GM15510 (cell line): ENCODE data around the gene CEACAM19.

Experiments
- POLR2A ChIP-seq: IDR thresholded peaks from 3 replicates; pipeline ENCODE4 v1.6.1; 2011; ENCODE audit warnings: borderline replicate concordance; ENCODE audit not compliant: insufficient read length; ENCODE audit errors: extremely low read depth

The CEACAM19 gene

GRCh38 chr19:44701228-44701627, 29.9 kb downstream of the CEACAM19 start:
- no peak for TF ChIP-seq POLR2A

DNA sequence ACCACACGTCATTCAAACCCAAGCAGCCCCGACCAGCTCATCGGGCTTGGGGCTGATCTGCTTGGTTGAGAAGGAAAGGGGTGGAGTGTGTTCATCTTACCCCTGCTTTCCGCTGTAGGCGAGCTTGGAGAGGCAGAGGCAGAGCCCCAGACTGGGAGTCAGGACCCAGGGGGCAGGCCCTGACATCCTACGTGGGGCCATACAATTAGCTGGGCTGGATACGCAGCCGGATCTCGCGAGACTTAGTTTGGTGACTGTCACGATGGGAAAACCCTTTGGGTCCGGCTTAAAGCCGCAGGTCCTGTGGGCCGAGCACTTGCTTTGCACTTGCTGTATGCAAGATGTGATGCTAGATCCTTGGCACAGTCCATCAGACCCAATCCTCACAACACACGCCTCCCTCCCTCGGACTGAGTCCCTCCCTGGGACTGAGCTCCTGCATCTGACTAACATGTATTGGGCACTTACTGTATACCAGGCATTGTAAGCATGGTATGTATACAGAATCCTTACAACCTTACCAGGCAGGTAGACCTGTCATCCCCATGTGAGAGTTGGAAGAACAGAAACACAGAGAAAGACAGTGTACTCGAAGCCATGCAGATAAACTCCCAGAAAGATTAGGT, 31.4 kb downstream of the CEACAM19 start:
- no peak for TF ChIP-seq POLR2A

- no peak for TF ChIP-seq POLR2A
Observed at GRCh38 chr19:44703336-44704078, 32.2 kb downstream of the CEACAM19 start.

GRCh38 chr19:44704982-44705381, 33.7 kb downstream of the CEACAM19 start:
- no peak for TF ChIP-seq POLR2A

DNA sequence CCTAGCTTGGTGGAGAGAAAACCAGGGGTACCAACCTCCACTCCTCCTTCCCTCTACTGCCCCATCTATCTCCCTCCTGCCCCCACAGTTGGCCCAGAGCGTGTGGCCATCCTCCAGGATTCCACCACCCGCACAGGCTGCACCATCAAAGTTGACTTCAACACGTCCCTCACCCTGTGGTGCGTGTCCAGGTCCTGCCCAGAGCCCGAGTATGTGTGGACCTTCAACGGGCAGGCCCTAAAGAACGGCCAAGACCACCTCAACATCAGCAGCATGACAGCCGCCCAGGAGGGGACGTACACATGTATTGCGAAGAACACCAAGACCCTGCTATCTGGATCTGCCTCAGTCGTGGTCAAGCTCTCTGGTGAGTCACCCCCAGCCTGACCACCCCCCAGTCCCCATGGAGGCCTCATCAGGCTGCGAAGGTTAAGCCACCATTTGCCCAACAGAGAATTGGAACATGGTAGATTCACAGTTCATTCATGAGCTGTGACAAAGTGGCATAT, 34.3 kb downstream of the CEACAM19 start:
- TF ChIP-seq POLR2A = no peak

GRCh38 chr19:44706506-44707236, 35.4 kb downstream of the CEACAM19 start:
- no peak for TF ChIP-seq POLR2A

- no peak for TF ChIP-seq POLR2A
Observed at GRCh38 chr19:44707794-44708193, 36.5 kb downstream of the CEACAM19 start.

DNA sequence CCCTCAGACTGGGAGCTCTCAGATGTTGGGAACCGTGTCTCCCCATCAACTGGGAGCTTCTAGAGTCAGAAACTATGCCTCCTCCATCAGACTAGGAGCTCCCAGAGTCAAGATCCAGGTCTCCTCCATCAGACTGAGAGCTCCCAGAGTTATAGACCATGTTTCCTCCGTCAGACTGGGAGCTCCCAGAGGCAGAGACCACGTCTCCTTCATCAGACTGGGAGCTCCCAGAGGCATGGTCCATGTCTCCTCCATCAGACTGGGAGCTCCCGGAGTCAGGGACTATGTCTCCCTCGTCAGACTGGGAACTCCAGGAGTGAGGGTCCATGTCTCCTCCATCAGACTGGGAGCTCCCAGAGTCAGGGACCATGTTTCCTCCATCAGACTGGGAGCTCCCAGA, 37.7 kb downstream of the CEACAM19 start:
- TF ChIP-seq POLR2A = no peak

DNA sequence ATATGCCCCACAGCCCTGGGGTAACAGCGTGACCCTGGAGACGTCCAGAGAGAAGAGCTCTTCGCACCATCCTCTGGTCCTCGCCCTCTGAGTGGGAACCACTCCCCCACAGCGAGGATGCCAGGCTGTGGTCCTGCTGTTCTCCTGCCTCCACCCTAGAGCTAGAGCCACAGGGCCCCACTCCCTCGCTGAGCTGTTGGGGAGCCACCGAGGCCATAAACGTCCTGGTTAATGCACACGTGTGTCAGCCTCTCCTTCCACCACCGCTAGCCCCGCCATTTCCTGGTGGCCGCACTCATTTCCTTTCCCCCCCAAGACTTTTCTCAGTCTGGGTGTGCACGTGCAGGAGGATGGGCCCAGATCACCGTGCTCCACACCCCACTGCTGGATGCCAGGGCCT, 39.2 kb downstream of the CEACAM19 start:
- TF ChIP-seq POLR2A = no peak

- TF ChIP-seq POLR2A = no peak
Observed at GRCh38 chr19:44712864-44713515, 41.7 kb downstream of the CEACAM19 start.

DNA sequence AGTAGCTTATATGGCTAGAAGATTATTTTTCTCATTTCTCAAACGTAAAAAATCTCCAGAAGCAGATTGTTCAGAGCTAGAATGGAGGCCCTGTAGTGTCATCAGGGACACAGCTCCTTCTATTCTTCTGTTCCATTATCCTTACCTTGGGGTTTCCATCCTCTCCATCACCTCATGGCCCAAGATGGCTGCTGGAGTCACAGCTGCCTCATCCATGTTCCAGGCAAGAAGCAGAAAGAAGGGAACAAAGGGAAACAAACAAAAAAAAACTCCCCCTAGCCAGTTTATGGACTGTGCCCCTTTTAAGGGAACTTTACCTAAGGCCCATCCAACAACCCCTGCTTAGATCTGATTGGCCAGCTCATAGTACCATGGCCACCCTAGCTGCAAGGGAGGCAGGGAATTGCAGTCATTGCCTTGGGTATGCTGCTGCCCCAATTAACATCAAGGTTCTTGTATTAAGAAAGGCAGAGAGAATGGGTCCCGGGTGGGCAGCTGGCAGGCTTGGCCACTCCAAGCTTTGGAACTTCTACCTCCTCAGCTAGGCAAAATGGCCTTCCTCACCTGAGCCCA, 43.4 kb downstream of the CEACAM19 start:
- TF ChIP-seq POLR2A = no peak

DNA sequence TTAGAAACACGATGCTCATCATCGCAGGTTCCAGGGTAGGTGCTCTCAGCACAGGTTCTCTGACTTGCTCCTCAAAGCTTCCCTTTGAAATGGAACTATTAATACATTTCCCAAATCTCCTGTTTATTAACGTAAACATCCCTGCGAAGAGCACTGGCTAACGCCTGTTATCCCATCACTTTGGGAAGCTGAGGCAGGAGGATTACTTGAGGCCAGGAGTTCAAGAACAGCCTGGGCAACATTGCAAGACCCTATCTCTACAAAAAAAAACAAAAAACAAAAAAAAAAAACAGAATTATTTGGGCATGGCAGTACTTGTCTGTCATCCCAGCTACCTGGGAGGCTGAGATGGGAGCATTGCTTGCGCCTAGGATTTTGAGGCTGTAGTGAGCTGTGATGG, 46.3 kb downstream of the CEACAM19 start:
- TF ChIP-seq POLR2A = no peak

GRCh38 chr19:44718441-44719261, 47.4 kb downstream of the CEACAM19 start:
- no peak for TF ChIP-seq POLR2A

- TF ChIP-seq POLR2A = no peak
Observed at GRCh38 chr19:44719262-44719701, 48.0 kb downstream of the CEACAM19 start.
